Upper lobe of left lung (tissue), 4 donors: ENCODE results near the gene AKR1B15.

Experiments
- CTCF ChIP-seq, 6 experiments: fragments of 450-650 bp in 4 of 6; fragments of 200-600 bp in 2 of 6; sonication (generic) in 2 of 6; IDR thresholded peaks; one replicate each; pipeline ENCODE4 v1.5.1; 2016 to 2019; ENCODE audit warnings: antibody characterized with exemption in 6 of 6
- POLR2A ChIP-seq, 4 donors: fragments of 450-650 bp; IDR thresholded peaks; one replicate each; pipeline ENCODE4 v1.5.1; 2016 to 2017; ENCODE audit warnings: antibody characterized with exemption in 4 of 4, mild to moderate bottlenecking in 2 of 4
- POLR2AphosphoS5 ChIP-seq, 2 donors: sonication (generic); formaldehyde crosslinking; IDR thresholded peaks; one replicate each; pipeline ENCODE4 v1.5.1; 2017; ENCODE audit warnings: antibody characterized with exemption in 2 of 2

- TF ChIP-seq CTCF (IDR thresholded peaks at IDR 0.05) = peak; percentile 62 to 89 (median 78)
- no peak for TF ChIP-seq POLR2AphosphoS5 (IDR thresholded peaks at IDR 0.05)
- TF ChIP-seq POLR2A (IDR thresholded peaks at IDR 0.05) = no peak
Observed at GRCh38 chr7:134514663-134515062, 34.2 kb upstream of the AKR1B15 start.
